Thoracic aorta endothelial cell (primary cell): ENCODE measurements around the gene RAD54L. TPM values are rescaled to one million over a fixed set of nuclear protein-coding genes. Genes with fewer than 3 reads are reported as not detected.

Source experiments
- total RNA-seq: library from RNA; depleted of rRNA; stranded (reverse); fragments of >200 nt; gene quantifications from 2 replicates; pipeline ENCODE4 v1.2.3, GENCODE V29; 2012

RAD54L gene
- 7.3 and 11.1 TPM in 2 replicates for total RNA-seq

GRCh38 chr1:46247436-46248121 lies at the start of gene RAD54L:
TSS of gene RAD54L (plus strand) at chr1:46247763. CDS start at chr1:46248406, 643 bp downstream.

GRCh38 chr1:46197964-46198811 lies 49.4 kb upstream of the RAD54L start, which contains the start of gene POMGNT1:
TSS of gene POMGNT1 (minus strand) at chr1:46198434. CDS start at chr1:46197821, 613 bp downstream.

GRCh38 chr1:46303038-46303871 lies 55.7 kb downstream of the RAD54L start, which contains the start of the genes LRRC41 and UQCRH:
TSS of gene LRRC41 (minus strand) at chr1:46303616. CDS start at chr1:46303322, 294 bp downstream.
TSS of gene UQCRH (plus strand) at chr1:46303698. CDS start at chr1:46303767, 69 bp downstream.

Other genes with a start within 250 kb of the RAD54L start
- gene PIK3R3, start 115.1 kb upstream of the RAD54L start, total RNA-seq, result 13.2 and 13.7 TPM in 2 replicates
- gene TSPAN1, start 72.7 kb upstream of the RAD54L start, total RNA-seq, result 0.80 and 0.93 TPM in 2 replicates
- gene P3R3URF, start 71.3 kb upstream of the RAD54L start, total RNA-seq, result not detected in 2 replicates
- gene POMGNT1, start 49.3 kb upstream of the RAD54L start, total RNA-seq, result 39.5 and 49.2 TPM in 2 replicates
- gene LURAP1, start 44.4 kb upstream of the RAD54L start, total RNA-seq, result 1.2 and 4.6 TPM in 2 replicates
- gene LRRC41, start 55.9 kb downstream of the RAD54L start, total RNA-seq, result 65.7 and 75.7 TPM in 2 replicates
- 352 and 380 TPM in 2 replicates for gene UQCRH, start 55.9 kb downstream of the RAD54L start, total RNA-seq
- 20.5 and 26.8 TPM in 2 replicates for gene NSUN4, start 93.0 kb downstream of the RAD54L start, total RNA-seq
- 0.27 and 0.50 TPM in 2 replicates for gene FAAH, start 146.6 kb downstream of the RAD54L start, total RNA-seq
- not detected in 2 replicates for gene DMBX1, start 242.1 kb downstream of the RAD54L start, total RNA-seq